CD4-positive, alpha-beta T cell treated with Interleukin-15 for 4 hours (primary cell): Measurements from ENCODE around the gene ACOX2.
A peak's percentile ranks its signal among the peaks of the same experiment; 100 is the strongest.
"Not testable (repeated sequence)": the region's sequence is repeated elsewhere in the genome, so short reads cannot be mapped to it uniquely, and the experiment has no call there.

Source experiments
- DNase-seq: peaks from one replicate; pipeline ENCODE4 v3.0.0-alpha.2; 2020; ENCODE audit warnings: low spot score

ACOX2 gene

DNA sequence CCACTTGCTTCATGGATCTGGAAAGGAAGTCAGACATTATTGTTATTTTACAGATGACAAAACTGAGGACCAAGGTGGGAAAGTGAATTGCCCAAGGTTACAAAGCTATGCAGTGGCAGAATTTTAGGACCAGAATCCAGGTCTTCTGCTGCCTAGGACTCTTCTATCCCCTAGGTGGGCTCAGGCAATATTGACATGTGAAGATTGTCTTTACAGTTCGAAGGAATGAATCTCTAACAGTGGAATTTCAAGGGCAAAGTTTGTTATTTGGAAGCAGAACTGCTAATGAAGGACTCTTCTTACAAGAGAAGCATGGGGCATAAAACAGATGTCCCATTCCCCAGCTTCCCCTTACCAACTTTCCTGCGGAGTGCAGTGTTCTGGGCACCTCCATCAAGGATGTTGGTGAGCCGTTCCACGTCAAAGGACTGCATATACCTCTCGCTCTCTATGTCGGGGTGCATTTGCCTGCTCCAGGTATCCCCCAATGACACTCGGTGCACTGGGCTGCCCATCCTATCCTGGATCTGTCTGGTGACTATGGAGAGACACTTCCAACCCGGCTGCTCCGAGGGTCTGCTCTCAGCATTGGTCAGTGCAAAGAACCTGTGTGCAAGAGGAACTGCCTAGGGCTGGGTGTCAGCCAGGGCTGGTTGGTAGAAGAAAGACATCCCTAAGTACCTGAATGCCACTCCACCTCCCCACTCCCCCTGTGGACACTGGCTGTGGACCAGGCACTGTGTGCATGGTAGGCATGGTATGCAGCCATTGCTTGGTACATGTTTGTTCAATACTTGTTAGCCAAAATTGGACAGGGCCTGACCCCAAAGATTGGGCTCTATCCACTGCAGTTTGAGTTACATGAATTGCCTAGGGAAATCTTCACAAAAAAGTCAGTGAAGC is 2.1 kb downstream of the ACOX2 start:
- no peak for DNase-seq

- DNase-seq, result peak; percentile 82
Measured at GRCh38 chr3:58532794-58533220, 4.2 kb downstream of the ACOX2 start.

DNA sequence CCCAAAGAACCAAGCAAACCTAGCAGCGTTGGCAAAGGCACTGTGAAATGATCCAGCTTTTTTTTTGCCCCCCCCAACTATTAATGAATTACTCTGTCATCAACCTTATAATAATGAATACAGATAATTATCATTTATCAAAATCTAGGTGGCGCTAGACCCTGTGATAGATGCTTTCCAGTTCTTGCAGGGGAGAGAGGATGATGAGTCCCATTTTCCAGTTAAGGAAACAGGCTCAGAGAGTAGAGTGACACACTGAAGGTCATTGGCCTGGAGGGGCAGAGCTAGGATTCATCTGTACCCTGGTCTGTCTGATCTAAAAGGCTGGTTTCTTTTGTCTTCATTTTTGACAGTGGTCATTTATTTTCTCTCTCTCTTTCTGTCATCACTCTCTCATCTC is 5.0 kb downstream of the ACOX2 start:
- no peak for DNase-seq

GRCh38 chr3:58531555-58531954 is 5.4 kb downstream of the ACOX2 start:
- no peak for DNase-seq

DNA sequence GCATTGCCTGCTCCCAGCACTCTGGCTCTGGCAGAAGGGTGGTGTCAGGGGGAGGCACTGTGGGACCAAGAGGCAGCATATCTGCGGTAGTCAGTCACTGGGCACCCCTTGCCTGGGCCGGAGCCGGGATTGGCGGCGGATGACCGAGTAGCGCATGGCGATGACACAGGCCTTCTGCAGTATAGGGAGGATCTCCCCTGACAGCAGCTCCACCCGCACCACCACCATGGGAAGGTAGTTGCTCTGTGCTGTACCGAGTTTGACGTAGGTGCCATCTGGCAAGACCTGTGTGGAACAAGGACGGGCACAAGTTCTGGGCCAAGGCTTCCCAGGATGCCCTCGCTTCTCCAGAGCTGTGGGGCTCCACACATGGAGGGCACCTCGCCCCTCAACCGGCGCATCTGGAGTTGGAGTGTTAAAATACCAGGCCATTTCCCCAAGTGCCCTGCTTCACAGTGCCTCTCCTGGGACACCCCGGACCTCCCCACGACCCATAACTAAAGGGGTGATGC is 6.6 kb downstream of the ACOX2 start:
- DNase-seq, result no peak

GRCh38 chr3:58529516-58530353 is 7.3 kb downstream of the ACOX2 start:
- no peak for DNase-seq

DNA sequence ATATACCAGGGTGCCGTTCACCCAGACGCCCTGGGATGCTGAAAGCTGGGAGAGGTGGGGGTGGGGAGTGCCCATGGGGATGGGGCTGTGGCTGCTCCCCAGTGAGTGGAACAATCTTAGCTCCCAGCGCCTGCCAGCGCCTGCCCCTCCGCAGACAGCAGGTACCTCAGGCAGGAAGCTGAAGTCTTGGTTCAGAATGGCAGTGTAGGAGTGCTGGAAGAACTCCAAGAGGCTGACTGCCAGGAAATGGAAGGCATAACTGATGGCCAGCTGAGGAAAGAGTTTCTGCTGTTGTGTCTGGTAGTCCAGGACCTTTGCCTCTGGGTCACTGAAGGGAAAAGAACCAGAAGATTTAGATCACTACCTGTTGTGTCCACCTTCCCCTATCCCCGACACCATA is 8.4 kb downstream of the ACOX2 start:
- DNase-seq, result no peak

GRCh38 chr3:58527440-58527839 is 9.6 kb downstream of the ACOX2 start:
- DNase-seq, result not testable (repeated sequence)

- no peak for DNase-seq
Measured at GRCh38 chr3:58526515-58526957, 10.5 kb downstream of the ACOX2 start.

DNA sequence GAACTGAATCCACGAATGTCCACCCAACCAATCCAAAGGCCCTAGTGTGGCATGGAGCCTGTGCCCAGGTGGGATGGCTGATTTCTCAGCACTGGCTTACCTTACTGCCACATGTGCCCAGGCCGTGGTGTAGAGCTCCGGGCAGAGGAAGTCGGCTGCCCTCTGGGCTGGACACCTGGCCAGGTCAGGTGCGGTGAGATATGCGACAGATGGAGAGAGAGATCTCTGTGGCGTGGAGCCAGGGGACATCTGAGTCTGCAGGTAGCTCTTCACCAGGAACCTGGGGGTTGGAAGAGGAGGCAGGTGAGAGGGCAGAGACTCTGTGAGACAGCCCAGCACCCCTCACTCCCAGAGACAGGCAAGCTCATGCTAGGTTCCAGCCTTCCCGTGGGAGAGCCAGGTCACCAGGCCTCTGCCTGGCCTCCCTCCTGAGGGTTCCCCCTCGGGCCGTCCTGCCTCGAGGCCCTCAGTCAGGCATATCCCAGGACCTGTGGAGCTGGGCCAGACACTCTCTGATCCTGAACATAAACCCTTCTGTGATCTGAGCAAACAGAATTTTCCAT is 12.6 kb downstream of the ACOX2 start:
- no peak for DNase-seq

GRCh38 chr3:58522759-58523425 is 14.1 kb downstream of the ACOX2 start:
- DNase-seq, result no peak

DNA sequence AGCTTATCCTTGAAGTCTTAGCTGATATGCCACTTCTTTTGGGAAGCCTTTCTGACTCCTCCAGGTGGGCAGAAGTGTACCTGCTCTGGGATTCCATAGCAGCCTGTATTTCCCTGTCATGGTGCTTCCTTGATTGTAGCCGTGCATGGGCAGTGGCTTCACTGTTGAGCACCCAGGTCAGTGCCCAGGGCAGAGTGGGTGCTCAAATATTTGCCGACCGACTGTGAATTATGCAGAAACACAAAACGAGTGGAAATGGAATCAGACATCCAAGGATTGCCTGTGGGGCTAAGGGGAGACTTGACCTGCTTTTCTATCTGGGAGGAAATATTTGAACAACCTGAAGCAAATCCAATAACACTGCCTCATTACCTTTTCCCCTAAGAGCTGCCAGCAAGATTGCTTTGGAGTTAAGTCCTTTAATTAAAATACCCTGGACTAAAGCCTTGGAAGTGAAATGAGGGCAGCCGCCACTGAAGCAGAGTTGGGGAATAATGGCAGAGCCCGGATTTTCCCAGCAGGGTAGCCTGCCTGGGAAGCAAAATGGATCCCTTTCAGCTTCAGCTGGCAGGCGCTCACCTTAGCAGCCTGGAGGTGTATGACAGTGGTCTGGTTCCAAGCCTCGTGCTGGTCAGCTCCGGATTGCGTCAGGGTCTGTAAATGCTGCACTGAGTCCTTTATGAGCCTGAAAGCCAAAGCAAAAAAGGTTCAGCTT is 14.9 kb downstream of the ACOX2 start:
- DNase-seq, result no peak

DNA sequence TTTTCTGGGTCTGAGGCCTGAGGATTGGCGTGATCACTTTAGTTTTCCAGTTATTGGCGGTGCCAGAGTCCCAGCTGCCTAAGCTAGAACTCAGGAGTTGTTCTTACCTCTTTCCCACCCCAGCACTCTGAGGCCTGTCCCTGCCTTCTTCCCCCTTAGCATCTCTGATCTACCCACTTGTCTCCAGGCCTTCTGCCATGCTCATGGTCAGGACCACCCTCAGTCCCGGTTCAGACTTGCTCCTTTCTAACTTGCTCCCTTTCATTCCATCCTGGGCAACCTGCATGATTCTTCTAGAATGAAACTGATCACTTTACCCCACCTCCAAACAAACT is 15.7 kb downstream of the ACOX2 start:
- no peak for DNase-seq

GRCh38 chr3:58520403-58521335 is 16.3 kb downstream of the ACOX2 start:
- DNase-seq, result no peak

- DNase-seq, result no peak
Measured at GRCh38 chr3:58519668-58520402, 17.2 kb downstream of the ACOX2 start.

- DNase-seq, result no peak
Measured at GRCh38 chr3:58518291-58518789, 18.6 kb downstream of the ACOX2 start.

- DNase-seq, result no peak
Measured at GRCh38 chr3:58514405-58514804, 22.6 kb downstream of the ACOX2 start.

GRCh38 chr3:58508437-58508836 is 28.6 kb downstream of the ACOX2 start:
- no peak for DNase-seq

GRCh38 chr3:58507356-58508078 is 29.5 kb downstream of the ACOX2 start:
- no peak for DNase-seq
